Mesodermal cell (in vitro differentiated cells): ENCODE results near the gene OR10K2.

Experiments used
- H3K27ac ChIP-seq: 2 replicates; pipeline ENCODE4 v1.7.0; 2013; ENCODE audit warnings: mild to moderate bottlenecking, low read depth, low read length, moderate library complexity; ENCODE audit not compliant: severe bottlenecking
- H3K36me3 ChIP-seq: 2 replicates; pipeline ENCODE4 v1.7.1; 2013; ENCODE audit warnings: mild to moderate bottlenecking, low read length, moderate library complexity; ENCODE audit not compliant: control insufficient read depth, insufficient read depth
- H3K4me1 ChIP-seq: one replicate; pipeline ENCODE4 v1.7.1; 2013; ENCODE audit warnings: mild to moderate bottlenecking, low read length; ENCODE audit not compliant: insufficient read depth, control insufficient read depth, poor library complexity, severe bottlenecking
- H3K4me3 ChIP-seq: 2 replicates; pipeline ENCODE4 v1.7.0; 2013; ENCODE audit warnings: low read length, control low read depth, mild to moderate bottlenecking; ENCODE audit not compliant: insufficient read depth, poor library complexity, severe bottlenecking; ENCODE audit errors: extremely low read depth
- H3K9me3 ChIP-seq: 2 replicates; pipeline ENCODE4 v1.7.1; 2013; ENCODE audit warnings: mild to moderate bottlenecking, low read length, moderate library complexity; ENCODE audit not compliant: control insufficient read depth
- WGBS, 2 experiments: methylation state at CpG; one replicate each; pipeline ENCODE4 v1.1.5; 2013; ENCODE audit warnings: missing lambda C conversion rate in 2 of 2; ENCODE audit not compliant: insufficient coverage in 2 of 2; 5-methylcytosine and 5-hydroxymethylcytosine counted together

The OR10K2 gene

DNA sequence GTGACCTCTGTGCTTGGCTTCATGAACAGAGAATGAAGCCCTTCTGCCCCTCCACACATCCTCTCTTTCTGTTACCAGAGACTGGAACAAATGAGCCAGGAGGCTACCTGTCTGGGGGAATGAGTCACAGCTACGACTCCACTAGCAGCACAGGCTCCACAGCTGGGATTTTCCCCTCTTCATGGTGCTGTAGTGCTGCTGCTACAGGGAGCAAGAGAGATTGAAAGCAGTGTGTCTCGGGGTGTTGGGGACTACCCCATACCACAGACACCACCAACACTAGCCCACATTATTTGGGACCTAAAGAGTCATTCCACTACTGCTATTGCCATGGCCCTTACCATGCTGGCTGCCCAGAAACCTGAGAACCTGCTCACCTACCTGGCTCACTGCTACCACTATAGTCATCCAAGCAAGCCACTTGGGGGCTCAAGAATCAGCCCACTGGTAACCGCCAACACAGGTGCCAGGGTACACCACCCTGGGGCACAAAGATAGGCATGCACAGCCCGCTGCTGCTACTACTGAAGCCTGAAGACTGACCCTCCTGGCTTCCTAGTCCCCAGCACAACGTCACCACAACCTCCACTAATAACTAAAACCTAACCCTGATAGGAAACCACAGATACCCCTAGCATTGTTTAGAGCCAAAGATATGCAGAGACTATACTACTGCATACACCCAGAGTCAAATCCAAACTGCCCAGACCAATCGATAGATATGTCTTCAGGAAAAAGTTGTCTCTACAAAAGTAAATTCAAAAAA lies 54.7 kb downstream of the OR10K2 start:
- H3K36me3 ChIP-seq: no peaks in the 10 kb centered on the region
- H3K4me1 ChIP-seq: no peaks in the 10 kb centered on the region
- WGBS, 2 experiments: 74 to 90% methylated on average over 3 of the region's 6 CpGs
- H3K27ac ChIP-seq: no peak overlapping the region
- no peak overlapping the region for H3K4me3 ChIP-seq
- no peaks in the 10 kb centered on the region for H3K9me3 ChIP-seq
